Naive thymus-derived CD4-positive, alpha-beta T cell (primary cell): ENCODE results near the gene MYOM1. TPM values are rescaled to one million over a fixed set of nuclear protein-coding genes. Genes with fewer than 3 reads are reported as not detected.
A peak's percentile ranks its signal among the peaks of the same experiment; 100 is the strongest.
"Not testable (repeated sequence)": the region's sequence is repeated elsewhere in the genome, so short reads cannot be mapped to it uniquely, and the experiment has no call there.

Source experiments
- ATAC-seq: fragments of 150-1000 bp; cut with Tn5 transposase; 2 replicates; pipeline ENCODE4 v1.10.0; 2021; ENCODE audit warnings: mild to moderate bottlenecking, moderate library complexity
- CTCF ChIA-PET: fragments of 350-600 bp; sonication (Branson Sonifier 250); formaldehyde crosslinking; loops from one replicate; lab custom pipeline; 2021; ENCODE audit warnings: antibody characterized with exemption; lab: Charles Lee
- POLR2A ChIA-PET: fragments of 350-600 bp; sonication (Branson Sonifier 250); formaldehyde crosslinking; loops from one replicate; lab custom pipeline; 2021; ENCODE audit warnings: antibody characterized with exemption, inconsistent platforms; lab: Charles Lee
- DNase-seq, 9 donors: peaks; one replicate each; pipeline versions ENCODE4 v3.0.0 to v3.0.0-alpha.2; 2020 to 2022; ENCODE audit warnings: mixed read lengths in 1 of 9
- H3K27ac ChIP-seq: one replicate; pipeline ENCODE4 v1.7.0; 2013; ENCODE audit warnings: mild to moderate bottlenecking, low read depth, low read length, moderate library complexity
- H3K27me3 ChIP-seq, 2 donors: one replicate each; pipeline ENCODE4 v1.7.0; 2013; ENCODE audit warnings: low read length in 2 of 2, mild to moderate bottlenecking in 2 of 2, moderate library complexity in 2 of 2; ENCODE audit not compliant: control insufficient read depth in 2 of 2, insufficient read depth in 2 of 2
- H3K36me3 ChIP-seq, 3 experiments: 1 replicate in 2 of 3; 2 replicates in 1 of 3; pipeline ENCODE4 v1.7.0; 2013; ENCODE audit warnings: low read length in 3 of 3, mild to moderate bottlenecking in 3 of 3, moderate library complexity in 1 of 3; ENCODE audit not compliant: insufficient read depth in 3 of 3, control insufficient read depth in 2 of 3
- H3K4me1 ChIP-seq, 2 donors: one replicate each; pipeline ENCODE4 v1.7.0; 2013; ENCODE audit warnings: low read length in 2 of 2, mild to moderate bottlenecking in 2 of 2, moderate library complexity in 1 of 2; ENCODE audit not compliant: control insufficient read depth in 2 of 2, insufficient read depth in 2 of 2
- H3K4me3 ChIP-seq: 2 replicates; pipeline ENCODE4 v1.7.0; 2013; ENCODE audit warnings: mild to moderate bottlenecking, low read length
- H3K9me3 ChIP-seq, 3 experiments: 1 replicate in 2 of 3; 2 replicates in 1 of 3; pipeline ENCODE4 v1.7.0; 2013; ENCODE audit warnings: low read length in 3 of 3; ENCODE audit not compliant: control insufficient read depth in 2 of 3
- H3K27ac Mint-ChIP-seq, 9 donors: one replicate each; pipeline ENCODE4 v1.8.0; 2020 to 2022; ENCODE audit warnings: mixed read lengths in 9 of 9, mild to moderate bottlenecking in 8 of 9, moderate library complexity in 5 of 9, inconsistent platforms in 2 of 9
- H3K27me3 Mint-ChIP-seq, 5 donors: one replicate each; pipeline ENCODE4 v1.8.0; 2021 to 2022; ENCODE audit warnings: mixed read lengths in 5 of 5, mild to moderate bottlenecking in 1 of 5
- H3K36me3 Mint-ChIP-seq, 5 donors: one replicate each; pipeline ENCODE4 v1.8.0; 2020 to 2022; ENCODE audit warnings: mixed read lengths in 5 of 5, mild to moderate bottlenecking in 3 of 5, inconsistent platforms in 1 of 5
- H3K4me1 Mint-ChIP-seq, 7 donors: one replicate each; pipeline ENCODE4 v1.8.0; 2020 to 2022; ENCODE audit warnings: mixed read lengths in 7 of 7, mild to moderate bottlenecking in 3 of 7, inconsistent platforms in 1 of 7
- H3K4me3 Mint-ChIP-seq, 10 donors: one replicate each; pipeline ENCODE4 v1.8.0; 2020 to 2022; ENCODE audit warnings: mild to moderate bottlenecking in 10 of 10, mixed read lengths in 10 of 10, moderate library complexity in 6 of 10, inconsistent platforms in 2 of 10
- H3K9me3 Mint-ChIP-seq, 11 donors: one replicate each; pipeline ENCODE4 v1.8.0; 2020 to 2022; ENCODE audit warnings: mixed read lengths in 11 of 11, mild to moderate bottlenecking in 4 of 11, inconsistent platforms in 1 of 11, moderate library complexity in 1 of 11
- intact Hi-C, 2 donors: fragments of 100-400 bp; cut with micrococcal nuclease; formaldehyde crosslinking; loops; one replicate each; pipeline ENCODE4 v1.15.1; 2023
- polyA plus RNA-seq, 2 donors: library from polyadenylated mRNA; unstranded; fragments of 300-500 nt; fragmentation: Illumina TruSeq; gene quantifications; one replicate each; pipeline ENCODE4 v1.2.3, GENCODE V29; 2021
- total RNA-seq, 6 experiments: library from RNA in 5 of 6; stranded (reverse) in 5 of 6; gene quantifications; 1 replicate in 5 of 6; 2 replicates in 1 of 6; pipeline ENCODE4 v1.2.3 and lab custom pipeline; 2021 to 2026

Gene MYOM1
- total and polyA plus RNA-seq, 7 experiments from 2014 or later: 0.83 to 6.7 (median 1.9) TPM

DNA sequence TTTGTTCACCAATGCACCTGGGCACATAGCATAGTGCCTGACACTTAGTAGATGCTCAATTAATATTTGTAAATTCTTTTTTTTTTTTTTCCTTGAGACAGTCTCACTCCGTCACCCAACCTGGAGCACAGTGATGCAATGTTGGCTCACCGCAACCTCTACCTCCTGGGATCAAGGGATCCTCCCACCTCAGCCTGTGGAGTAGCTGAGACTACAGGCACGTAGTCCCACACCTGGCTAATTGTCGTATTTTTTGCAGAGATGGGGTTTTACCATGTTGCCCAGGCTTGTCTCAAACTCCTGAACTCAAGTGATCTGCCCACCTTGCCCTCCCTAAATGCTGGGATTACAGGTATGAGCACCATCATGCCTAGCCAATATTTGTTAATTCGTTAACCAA is 183.7 kb downstream of the MYOM1 start:
- Histone ChIP-seq H3K4me3 (no peak overlapping the region), H3K36me3 (no peaks in the 10 kb centered on the region), H3K9me3 (no peaks in the 10 kb centered on the region), H3K27me3 (no peaks in the 10 kb centered on the region), H3K27ac (no peak overlapping the region), H3K4me1 (peaks cover 0 to 4% of the 10 kb centered on the region in 2 donors)
- ATAC-seq (no peak), DNase-seq (no peak)
- H3K9me3 Mint-ChIP-seq: peaks cover 0 to 1% (median 0%) of the 10 kb centered on the region in 11 donors
- H3K4me3 Mint-ChIP-seq: no peak overlapping the region
- ChIA-PET CTCF (no interaction called here), POLR2A (interaction anchor here (1.4 kb wide), 1 partner anchor 25 kb away, joined by 5 read pairs; no protein-coding TSS in a partner anchor)
- H3K27ac Mint-ChIP-seq: peak overlapping the region in 1 of 9 donors; percentile 28
- H3K4me1 Mint-ChIP-seq: peaks cover 3 to 35% (median 12%) of the 10 kb centered on the region in 7 donors
- no peaks in the 10 kb centered on the region for H3K27me3 Mint-ChIP-seq
- intact Hi-C loops: no loop called here
- H3K36me3 Mint-ChIP-seq: no peaks in the 10 kb centered on the region

DNA sequence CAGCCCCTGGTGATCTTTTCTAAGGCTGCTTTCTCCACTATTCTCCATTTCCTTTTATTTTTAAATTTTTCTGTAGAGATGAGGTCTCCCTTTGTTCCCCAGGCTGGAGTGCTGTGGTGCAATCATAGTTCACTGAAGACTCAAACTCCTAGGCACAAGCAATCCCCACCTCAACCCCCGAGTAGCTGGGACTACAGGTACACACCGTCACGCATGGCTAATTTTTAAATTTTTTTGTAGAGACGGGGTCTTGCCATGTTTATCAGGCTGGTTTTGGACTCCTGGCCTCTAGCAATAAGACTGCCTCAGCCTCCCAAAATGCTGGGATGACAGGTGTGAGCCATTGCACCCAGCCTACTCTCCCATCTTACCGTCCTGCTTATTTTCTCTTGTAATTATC is 184.1 kb downstream of the MYOM1 start:
- Mint-ChIP-seq H3K27me3 (no peaks in the 10 kb centered on the region), H3K4me1 (peaks cover 3 to 36% (median 12%) of the 10 kb centered on the region in 7 donors), H3K27ac (peak overlapping the region in 2 of 9 donors; percentile 26 to 28), H3K36me3 (no peaks in the 10 kb centered on the region), H3K4me3 (no peak overlapping the region), H3K9me3 (peaks cover 0 to 1% (median 0%) of the 10 kb centered on the region in 11 donors)
- H3K4me3 ChIP-seq: no peak overlapping the region
- DNase-seq: no peak
- ChIA-PET POLR2A (no interaction called here), CTCF (interaction anchor here (0.6 kb wide), 1 partner anchor 72 kb away, joined by 3 read pairs; no protein-coding TSS in a partner anchor)
- H3K27me3 ChIP-seq: no peaks in the 10 kb centered on the region
- no peaks in the 10 kb centered on the region for H3K36me3 ChIP-seq
- peaks cover 0 to 4% of the 10 kb centered on the region in 2 donors for H3K4me1 ChIP-seq
- H3K9me3 ChIP-seq: no peaks in the 10 kb centered on the region
- ATAC-seq: no peak
- intact Hi-C loops: no loop called here
- H3K27ac ChIP-seq: no peak overlapping the region

DNA sequence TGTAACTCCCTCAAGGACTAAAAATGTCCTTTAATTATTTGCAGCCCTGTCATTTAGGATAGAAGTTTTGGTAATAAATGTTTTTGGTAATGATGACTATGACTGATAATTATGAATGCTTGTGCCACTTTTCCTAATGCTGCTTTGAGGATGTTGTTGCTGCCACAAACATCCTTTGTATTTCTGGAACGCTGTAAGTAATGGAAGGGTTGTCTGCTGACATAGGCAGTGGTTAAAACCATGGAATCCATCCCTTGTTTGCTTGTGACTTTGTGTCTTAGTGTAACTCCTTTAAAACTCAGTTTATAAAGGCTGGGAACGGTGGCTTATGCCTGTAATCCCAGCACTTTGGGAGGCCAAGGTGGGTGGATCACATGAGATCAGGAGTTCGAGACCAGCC is 187.0 kb downstream of the MYOM1 start:
- Mint-ChIP-seq H3K9me3 (no peaks in the 10 kb centered on the region), H3K27me3 (no peaks in the 10 kb centered on the region), H3K4me3 (no peak overlapping the region), H3K36me3 (no peaks in the 10 kb centered on the region), H3K27ac (no peak overlapping the region), H3K4me1 (peaks cover 4 to 25% (median 13%) of the 10 kb centered on the region in 7 donors)
- H3K4me1 ChIP-seq: peaks cover 0 to 4% of the 10 kb centered on the region in 2 donors
- intact Hi-C loops: no loop called here
- ChIA-PET POLR2A (no interaction called here), CTCF (no interaction called here)
- no peak for ATAC-seq
- no peak for DNase-seq
- H3K9me3 ChIP-seq: no peaks in the 10 kb centered on the region
- H3K27me3 ChIP-seq: no peaks in the 10 kb centered on the region
- H3K27ac ChIP-seq: no peak overlapping the region
- H3K36me3 ChIP-seq: no peaks in the 10 kb centered on the region
- H3K4me3 ChIP-seq: no peak overlapping the region

DNA sequence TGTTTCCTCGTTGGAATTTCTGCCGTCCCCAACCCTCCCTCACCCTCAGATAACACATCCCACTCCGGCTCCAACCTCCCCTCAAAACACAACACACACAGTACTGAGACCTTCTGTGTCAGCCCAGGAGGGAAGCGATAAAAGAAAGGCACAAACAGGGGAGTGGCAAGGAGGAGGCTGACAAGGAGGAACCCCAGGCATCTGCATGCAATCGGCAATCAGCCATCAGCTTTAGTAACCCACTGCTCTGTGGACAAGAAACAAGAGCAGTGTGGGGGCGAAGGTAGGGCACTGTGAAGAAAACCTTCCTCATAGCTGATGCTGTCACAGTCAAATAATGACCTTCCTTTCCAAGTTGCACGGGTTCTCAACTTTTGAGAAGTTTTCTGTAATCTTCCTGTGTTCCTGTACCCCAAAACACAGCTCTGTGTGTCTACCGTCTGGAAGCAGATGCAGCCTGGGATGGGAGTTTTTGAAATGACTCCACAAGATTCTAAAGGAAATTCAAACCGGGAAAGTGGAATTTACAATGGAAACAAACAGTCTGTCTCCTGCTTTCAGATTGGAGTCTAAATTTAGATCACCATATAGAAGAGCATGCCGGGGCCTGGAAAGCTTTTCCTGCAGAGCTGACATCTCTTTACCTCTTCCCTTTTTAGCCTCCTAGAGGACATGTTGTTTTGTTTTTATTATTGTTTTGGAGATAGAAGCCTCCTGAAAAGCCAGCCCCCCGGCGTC is 190.4 kb downstream of the MYOM1 start:
- peaks cover 0 to 15% (median 8%) of the 10 kb centered on the region in 7 donors for H3K4me1 Mint-ChIP-seq
- intact Hi-C loops: no loop called here
- Histone ChIP-seq H3K9me3 (no peaks in the 10 kb centered on the region), H3K27me3 (no peaks in the 10 kb centered on the region), H3K4me3 (no peak overlapping the region), H3K36me3 (no peaks in the 10 kb centered on the region), H3K4me1 (no peaks in the 10 kb centered on the region), H3K27ac (no peak overlapping the region)
- ATAC-seq (no peak), DNase-seq (no peak)
- CTCF ChIA-PET: interaction anchor here (1.6 kb wide), 1 partner anchor 33 kb away, joined by 3 read pairs; no protein-coding TSS in a partner anchor
- H3K36me3 Mint-ChIP-seq: no peaks in the 10 kb centered on the region
- peak overlapping the region in 1 of 10 donors; percentile 3 for H3K4me3 Mint-ChIP-seq
- H3K27me3 Mint-ChIP-seq: no peaks in the 10 kb centered on the region
- no peaks in the 10 kb centered on the region for H3K9me3 Mint-ChIP-seq
- H3K27ac Mint-ChIP-seq: peak overlapping the region in 1 of 9 donors; percentile 51
- POLR2A ChIA-PET: interaction anchor here (1.6 kb wide), 1 partner anchor 9 kb away, joined by 3 read pairs; no protein-coding TSS in a partner anchor

DNA sequence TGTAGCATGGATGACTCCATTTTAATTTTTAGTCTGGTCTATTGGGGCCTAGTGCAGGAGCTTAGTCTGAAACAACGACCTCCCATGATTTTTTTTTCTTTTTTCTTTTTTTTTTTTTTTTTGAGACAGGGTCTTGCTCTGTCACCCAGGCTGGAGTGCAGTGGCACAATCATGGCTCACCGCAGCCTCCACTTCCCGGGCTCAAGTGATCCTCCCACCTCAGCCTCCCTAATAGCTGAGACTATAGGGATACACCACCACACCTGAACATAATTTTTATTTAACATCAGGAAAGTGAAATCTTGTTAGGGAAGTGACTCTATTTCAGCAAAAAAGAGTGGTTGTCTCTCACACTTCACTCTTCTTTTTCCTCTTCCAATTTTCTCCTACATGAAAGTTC is 191.7 kb downstream of the MYOM1 start:
- H3K36me3 ChIP-seq, H3K27ac Mint-ChIP-seq, ATAC-seq, intact Hi-C loops, CTCF ChIA-PET, H3K27ac ChIP-seq, H3K4me3 ChIP-seq, DNase-seq, H3K27me3 Mint-ChIP-seq, H3K9me3 ChIP-seq, H3K36me3 Mint-ChIP-seq, H3K27me3 ChIP-seq, H3K4me3 Mint-ChIP-seq, H3K9me3 Mint-ChIP-seq, H3K4me1 ChIP-seq: not testable (repeated sequence)
- POLR2A ChIA-PET: interaction anchor here (1.6 kb wide), 1 partner anchor 10 kb away, joined by 3 read pairs; no protein-coding TSS in a partner anchor
- H3K4me1 Mint-ChIP-seq: peaks cover 0 to 15% (median 8%) of the 10 kb centered on the region in 7 donors

DNA sequence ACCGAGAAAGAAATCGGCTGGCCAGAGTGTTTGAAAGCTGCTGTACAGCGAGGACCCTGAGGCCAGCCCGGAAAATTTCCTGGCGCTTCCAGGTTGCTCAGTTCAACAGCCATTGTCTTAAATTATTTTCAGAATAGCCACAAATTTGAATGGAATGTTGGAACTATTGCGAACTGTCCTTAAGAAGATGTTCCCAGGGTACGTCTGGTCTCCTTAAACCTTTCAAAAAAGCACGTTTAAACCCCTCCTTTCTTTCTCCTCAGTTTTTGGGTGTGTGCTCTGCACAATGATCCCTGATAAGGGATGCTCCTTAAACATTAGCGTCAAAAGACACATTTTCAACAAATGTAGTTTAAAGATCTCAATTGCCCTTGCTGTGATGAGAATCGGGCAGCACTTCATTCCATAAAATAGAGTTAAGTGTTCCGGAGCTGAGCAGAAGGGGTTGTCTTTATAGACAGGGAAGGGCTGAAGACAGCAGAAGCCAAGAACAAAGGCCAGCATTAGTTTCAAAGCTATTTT is 192.3 kb downstream of the MYOM1 start:
- ChIA-PET CTCF (no interaction called here), POLR2A (no interaction called here)
- Mint-ChIP-seq H3K27ac (peak overlapping the region in 1 of 9 donors; percentile 45), H3K9me3 (no peaks in the 10 kb centered on the region), H3K36me3 (peaks cover 0 to 2% (median 0%) of the 10 kb centered on the region in 5 donors), H3K27me3 (no peaks in the 10 kb centered on the region), H3K4me1 (peaks cover 0 to 15% (median 8%) of the 10 kb centered on the region in 7 donors), H3K4me3 (no peak overlapping the region)
- DNase-seq (no peak), ATAC-seq (no peak)
- Histone ChIP-seq H3K27me3 (no peaks in the 10 kb centered on the region), H3K9me3 (no peaks in the 10 kb centered on the region), H3K27ac (no peak overlapping the region), H3K36me3 (no peaks in the 10 kb centered on the region), H3K4me3 (no peak overlapping the region), H3K4me1 (no peaks in the 10 kb centered on the region)
- intact Hi-C loops: no loop called here
